ENCODE results near the gene CYB561A3.

The CYB561A3 gene

GRCh38 chr11:61342207-61342803 is 19.4 kb downstream of the CYB561A3 start:
- no peak for DNase-seq

DNA sequence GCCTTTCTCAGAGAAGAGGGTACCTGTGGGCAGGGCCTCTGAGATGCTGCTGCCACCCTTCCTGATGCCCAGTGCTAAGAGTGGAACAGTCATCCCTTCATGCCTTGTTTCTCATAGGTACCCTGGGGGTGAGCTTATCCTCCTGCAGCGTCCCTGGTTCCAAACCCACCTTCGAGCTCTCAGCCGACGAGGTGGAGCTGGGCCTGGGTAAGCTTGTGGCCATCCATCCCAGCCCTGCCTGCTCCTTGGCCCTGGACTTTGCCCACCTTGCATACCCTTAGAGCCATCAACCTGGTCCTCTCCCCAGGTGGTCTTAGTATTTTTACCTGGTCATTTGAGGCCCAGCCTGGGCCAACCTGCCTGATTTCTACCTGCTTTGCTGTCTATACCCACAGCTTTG is 20.0 kb downstream of the CYB561A3 start:
- no peak for DNase-seq

DNA sequence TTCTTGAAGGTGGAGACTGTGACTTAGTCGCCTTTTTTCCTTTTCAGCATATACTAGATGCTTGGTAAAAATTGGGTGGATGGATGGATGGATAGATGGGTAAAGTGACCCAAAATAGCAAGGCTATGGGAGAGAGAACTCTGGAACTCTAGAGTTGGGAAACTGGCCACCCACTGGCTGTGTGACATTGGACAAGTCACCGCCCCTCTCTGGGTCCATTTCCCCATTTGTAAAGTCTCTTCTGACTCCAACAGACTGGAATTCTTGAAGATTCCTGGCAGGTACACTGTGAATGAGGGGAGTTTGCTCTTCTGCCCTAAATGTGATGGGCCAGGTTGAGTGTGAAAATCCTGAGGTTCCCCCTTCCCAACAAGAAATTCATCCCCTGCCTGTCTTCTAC is 20.7 kb downstream of the CYB561A3 start:
- no peak for DNase-seq

DNA sequence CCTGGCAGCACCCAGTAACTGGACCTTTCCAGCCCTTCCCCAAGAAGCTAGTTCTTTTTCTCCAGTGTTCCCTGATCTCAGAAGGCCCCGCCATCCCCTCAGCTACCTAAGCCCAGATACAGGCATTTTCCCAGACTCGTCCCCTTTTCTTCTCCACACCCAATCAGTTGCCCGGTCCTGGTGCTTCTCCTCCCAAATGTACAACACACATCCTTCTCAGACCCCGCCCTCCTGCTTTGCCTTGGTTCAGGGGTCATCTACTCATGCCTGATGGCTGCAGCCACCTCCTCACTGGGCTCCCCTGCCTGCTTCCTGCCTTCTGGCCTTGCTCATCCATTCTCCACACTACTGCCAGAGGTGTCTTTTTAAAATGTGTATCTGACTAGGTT is 22.2 kb downstream of the CYB561A3 start:
- no peak for DNase-seq

DNA sequence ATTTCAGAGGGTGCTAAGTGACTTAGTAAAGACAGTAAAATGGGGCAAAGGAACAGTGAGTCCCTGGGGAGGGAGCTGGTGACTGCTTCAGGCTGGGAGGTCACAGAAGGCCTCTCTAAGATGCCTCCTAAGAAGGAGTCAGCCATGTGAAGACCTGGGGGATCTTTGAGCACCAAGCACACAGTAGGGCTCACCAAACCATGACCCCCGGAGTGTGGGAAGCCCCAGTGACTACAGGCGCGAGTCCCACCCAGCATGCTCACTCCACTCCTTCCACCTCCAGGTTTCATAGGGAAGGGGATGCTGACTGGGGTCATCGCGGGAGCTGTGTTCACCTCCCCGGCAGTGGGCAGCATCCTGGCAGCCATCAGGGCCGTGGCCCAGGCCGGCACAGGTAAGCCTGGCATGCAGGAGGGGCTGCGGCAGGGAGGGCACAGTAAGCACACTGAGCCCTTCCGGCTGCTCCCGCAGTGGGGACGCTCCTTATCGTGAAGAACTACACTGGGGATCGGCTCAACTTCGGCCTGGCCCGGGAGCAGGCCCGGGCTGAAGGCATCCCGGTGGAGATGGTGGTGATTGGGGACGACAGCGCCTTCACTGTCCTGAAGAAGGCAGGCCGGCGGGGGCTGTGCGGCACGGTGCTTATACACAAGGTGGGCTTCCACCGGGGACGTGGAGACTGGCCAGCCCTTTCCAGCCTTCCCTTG is 22.7 kb downstream of the CYB561A3 start:
- DNase-seq = no peak

- DNase-seq = no peak
Measured at GRCh38 chr11:61337706-61338470, 23.8 kb downstream of the CYB561A3 start.

- peak; percentile 94 for DNase-seq
Measured at GRCh38 chr11:61336171-61336935, 25.3 kb downstream of the CYB561A3 start.

- DNase-seq = no peak
Measured at GRCh38 chr11:61335355-61335710, 26.3 kb downstream of the CYB561A3 start.

- no peak for DNase-seq
Measured at GRCh38 chr11:61334434-61335354, 27.0 kb downstream of the CYB561A3 start.

GRCh38 chr11:61333550-61334433 is 27.9 kb downstream of the CYB561A3 start:
- DNase-seq = no peak

GRCh38 chr11:61332797-61333549 is 28.7 kb downstream of the CYB561A3 start, which contains the start of the genes DDB1 and TKFC:
Gene DDB1, minus strand, starts transcription at chr11:61333105. Its CDS starts 137 bp downstream, at chr11:61332968.
Gene TKFC, plus strand, starts transcription at chr11:61333228. Its CDS starts 1,501 bp downstream, at chr11:61334729.
- DNase-seq = peak; percentile 98

- no peak for DNase-seq
Measured at GRCh38 chr11:61332281-61332796, 29.3 kb downstream of the CYB561A3 start.

DNA sequence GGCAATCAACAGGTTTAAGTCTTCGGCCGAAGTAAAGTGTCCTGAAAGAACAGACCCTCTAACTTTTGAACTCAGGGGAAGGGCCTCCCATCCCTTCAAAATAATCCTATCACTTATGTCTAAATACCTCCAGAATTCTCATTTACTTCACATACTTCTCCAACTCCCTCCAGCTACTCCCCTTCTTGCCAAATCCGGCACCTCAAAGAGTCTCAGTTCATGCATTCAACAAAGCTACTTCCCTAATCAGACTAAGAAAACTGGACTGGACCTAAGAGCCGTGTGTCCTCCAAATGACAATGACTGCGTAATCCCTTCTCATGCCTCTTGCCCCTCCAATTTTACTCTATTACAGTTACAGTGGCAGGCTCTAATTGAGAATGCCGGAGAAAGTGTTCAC is 30.0 kb downstream of the CYB561A3 start:
- DNase-seq = no peak

DNA sequence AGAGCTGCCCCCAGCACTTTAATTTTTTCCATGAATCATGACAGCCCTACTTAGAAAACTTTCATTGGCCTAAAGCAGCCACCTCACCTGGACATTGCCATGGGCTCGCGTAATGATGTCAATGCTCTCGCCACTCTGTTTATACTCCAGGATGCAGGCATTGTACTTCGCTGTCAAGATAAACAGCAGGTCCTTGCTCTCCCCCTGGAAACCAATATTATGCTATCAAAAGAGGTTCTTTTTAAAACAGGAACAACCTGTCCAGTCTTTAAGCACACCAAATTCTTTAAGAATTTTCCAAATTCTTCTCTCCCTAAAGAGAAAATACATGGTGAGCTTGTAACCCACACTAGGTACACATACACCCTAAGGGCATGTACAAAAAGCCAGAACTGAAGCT is 31.8 kb downstream of the CYB561A3 start:
- no peak for DNase-seq

DNA sequence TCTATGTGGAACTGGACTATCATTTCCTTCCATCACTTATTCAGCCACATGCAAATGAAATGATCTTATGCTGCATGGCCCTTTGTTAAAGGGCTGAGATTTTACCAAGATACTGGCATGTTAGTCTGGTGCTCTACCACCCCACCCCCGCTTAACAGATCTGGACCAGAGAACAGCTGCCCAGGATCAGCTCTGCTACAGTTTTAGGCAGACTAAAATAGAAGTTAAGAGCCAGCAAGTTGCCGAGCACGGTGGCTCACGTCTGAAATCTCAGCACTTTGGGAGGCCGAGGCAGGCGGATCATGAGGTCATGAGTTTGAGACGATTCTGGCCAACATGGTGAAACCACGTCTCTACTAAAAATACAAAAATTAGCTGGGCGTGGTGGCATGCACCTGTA is 33.3 kb downstream of the CYB561A3 start:
- no peak for DNase-seq

DNA sequence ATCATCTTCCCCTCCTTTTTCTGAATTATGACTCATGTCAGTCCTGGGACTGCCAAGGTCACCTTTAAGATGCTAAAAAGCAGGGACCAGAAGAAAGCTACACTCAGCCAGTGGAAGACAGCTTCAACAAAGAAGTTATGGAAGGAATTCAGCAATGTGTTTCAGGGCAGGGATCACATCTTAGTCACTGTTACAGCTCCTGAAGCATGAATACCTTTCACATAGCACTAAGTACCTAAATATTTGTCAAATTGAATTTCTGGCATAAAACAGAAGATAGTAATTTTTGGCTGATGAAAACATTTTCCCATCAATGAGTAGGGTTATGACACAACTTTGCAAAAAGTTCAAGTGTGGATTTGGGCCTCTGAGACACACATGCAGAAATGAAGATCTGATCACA is 34.0 kb downstream of the CYB561A3 start:
- no peak for DNase-seq

DNA sequence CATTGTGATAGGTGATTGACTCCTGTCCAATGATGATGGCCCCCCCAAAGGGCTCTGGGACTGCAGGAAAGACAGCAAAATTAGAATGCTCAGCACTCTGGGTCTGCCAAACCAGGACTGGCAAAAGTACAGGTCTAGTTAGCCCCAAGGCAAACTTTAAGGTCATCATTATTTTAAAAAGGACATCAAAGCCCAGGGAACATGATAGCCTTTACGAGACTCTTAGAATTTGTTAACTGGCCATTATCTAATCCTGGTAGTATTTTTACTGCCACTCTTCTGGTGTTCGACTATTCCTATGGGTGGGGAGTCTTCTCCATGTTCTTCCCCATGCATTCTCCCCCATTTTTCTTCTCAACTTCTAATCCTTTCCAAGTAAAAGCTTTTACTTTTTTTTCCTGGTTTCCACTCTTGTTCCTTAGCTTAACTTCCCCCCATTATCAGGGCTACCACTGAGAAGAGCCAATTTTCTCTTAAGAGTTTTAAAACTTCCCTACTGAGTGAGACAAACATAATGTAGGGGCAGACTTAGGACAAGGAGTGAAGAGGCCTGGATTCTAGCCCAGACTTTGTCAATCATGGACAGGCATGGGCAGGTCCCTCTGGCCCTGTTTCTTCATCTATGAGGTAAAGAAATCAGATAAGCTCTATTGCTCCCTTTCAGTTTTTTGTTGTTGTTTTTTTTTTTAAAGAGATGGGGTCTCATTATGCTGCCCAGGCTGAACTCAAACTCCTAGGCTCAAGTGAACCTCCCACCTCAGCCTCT is 35.9 kb downstream of the CYB561A3 start:
- no peak for DNase-seq

GRCh38 chr11:61315260-61315659 is 46.4 kb downstream of the CYB561A3 start:
- DNase-seq = no peak

GRCh38 chr11:61310749-61311148 is 50.9 kb downstream of the CYB561A3 start:
- no peak for DNase-seq

All from 8988T (cell line).